AG09309 (cell line): ENCODE data around the gene OSBPL10.

Source experiments
- DNase-seq: peaks from one replicate; pipeline ENCODE4 v3.0.0-alpha.2; 2010; ENCODE audit warnings: low read depth
- H3K4me3 ChIP-seq: 2 replicates; pipeline ENCODE4 v1.5.1; 2011; ENCODE audit warnings: mild to moderate bottlenecking, low read depth, low read length, moderate library complexity; ENCODE audit not compliant: control insufficient read depth
- TF ChIP-seq, protein P1 (sequence below): IDR thresholded peaks from 2 replicates; pipeline ENCODE4 v1.5.1; 2011; ENCODE audit warnings: mild to moderate bottlenecking, low read depth, low read length, inconsistent platforms; ENCODE audit not compliant: insufficient read depth, control insufficient read depth; ENCODE audit errors: missing control alignments

The OSBPL10 gene

DNA sequence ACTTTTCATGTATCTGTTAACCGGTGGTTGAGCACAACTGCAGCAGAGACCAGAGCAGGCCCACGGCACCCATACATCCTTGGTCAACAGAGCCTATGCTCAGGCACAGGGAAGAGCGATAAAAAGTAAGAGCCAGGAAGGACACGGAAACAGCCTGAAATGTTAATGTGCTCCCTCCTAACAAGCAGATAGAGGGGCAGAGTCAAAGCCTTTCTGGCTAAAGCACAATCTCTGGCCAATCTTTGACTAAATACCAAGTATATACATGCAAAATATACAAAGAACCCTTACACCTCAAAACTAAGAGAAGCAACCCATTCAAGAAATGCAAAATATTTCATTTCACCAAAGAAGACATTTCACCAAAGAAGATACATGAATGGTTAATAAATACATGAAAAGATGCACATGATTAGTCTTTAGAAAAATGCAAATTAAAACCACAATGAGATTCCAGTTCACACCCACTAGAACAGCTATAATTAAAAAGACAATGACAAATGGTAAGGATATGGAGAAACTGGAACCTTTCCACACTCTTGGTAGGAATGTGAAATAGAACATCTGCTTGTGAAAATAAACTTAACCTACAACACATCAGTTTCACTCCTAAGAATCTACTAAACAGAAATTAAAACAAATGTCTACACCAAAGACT, 88.0 kb downstream of the OSBPL10 start:
- H3K4me3 ChIP-seq, result no peak overlapping the region
- DNase-seq, result no peak
- TF ChIP-seq, protein P1, sequence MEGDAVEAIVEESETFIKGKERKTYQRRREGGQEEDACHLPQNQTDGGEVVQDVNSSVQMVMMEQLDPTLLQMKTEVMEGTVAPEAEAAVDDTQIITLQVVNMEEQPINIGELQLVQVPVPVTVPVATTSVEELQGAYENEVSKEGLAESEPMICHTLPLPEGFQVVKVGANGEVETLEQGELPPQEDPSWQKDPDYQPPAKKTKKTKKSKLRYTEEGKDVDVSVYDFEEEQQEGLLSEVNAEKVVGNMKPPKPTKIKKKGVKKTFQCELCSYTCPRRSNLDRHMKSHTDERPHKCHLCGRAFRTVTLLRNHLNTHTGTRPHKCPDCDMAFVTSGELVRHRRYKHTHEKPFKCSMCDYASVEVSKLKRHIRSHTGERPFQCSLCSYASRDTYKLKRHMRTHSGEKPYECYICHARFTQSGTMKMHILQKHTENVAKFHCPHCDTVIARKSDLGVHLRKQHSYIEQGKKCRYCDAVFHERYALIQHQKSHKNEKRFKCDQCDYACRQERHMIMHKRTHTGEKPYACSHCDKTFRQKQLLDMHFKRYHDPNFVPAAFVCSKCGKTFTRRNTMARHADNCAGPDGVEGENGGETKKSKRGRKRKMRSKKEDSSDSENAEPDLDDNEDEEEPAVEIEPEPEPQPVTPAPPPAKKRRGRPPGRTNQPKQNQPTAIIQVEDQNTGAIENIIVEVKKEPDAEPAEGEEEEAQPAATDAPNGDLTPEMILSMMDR, result no peak

DNA sequence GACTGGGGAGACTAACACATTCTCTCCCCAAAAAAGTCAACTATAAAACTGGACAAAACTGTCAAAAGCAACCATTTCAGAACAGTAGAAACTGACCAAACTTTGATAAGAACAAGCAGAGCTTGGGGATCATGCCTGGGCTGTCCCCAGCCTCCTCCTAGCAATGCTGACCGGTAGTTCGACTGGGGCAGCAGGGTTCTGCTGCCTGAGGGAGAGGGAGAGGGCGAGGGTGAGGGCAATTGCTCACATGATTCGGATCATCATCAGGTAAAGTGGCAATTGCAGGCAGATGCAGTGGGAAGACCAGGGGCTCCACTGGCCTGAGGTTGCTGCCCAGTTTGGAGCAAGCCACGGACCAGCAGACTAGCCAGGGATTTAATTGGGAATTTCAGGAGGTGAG, 88.6 kb downstream of the OSBPL10 start:
- TF ChIP-seq, protein P1, result no peak
- H3K4me3 ChIP-seq, result no peak overlapping the region
- DNase-seq, result no peak

DNA sequence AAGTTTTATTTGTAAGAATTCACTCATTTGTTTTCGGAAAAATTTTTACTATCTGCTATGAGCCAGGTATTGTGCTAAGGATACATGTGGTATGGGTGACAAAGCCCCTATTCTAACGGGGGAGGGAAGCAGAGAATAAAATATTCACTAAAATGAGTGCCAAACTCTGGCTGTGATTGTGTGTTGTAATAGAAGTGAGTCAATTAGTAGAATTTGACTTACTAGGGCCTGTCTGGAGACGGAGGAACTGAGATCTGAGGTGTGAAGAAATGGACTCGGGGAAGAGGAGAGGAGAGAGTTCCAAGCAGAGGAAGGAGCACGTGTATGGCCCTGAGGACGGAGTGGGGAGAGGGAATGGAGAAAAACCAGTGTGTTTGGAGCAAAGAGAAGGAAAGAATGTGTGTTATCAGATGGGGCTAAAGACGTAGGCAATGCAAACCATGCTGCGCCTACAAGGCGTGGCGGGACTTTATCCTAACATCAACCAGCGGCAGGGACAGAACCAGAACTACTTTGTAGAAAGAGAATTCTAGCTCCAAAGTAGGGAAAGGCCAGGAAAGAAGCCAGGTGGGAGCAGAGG, 89.1 kb downstream of the OSBPL10 start:
- no peak for DNase-seq
- TF ChIP-seq, protein P1, result no peak
- no peak overlapping the region for H3K4me3 ChIP-seq

DNA sequence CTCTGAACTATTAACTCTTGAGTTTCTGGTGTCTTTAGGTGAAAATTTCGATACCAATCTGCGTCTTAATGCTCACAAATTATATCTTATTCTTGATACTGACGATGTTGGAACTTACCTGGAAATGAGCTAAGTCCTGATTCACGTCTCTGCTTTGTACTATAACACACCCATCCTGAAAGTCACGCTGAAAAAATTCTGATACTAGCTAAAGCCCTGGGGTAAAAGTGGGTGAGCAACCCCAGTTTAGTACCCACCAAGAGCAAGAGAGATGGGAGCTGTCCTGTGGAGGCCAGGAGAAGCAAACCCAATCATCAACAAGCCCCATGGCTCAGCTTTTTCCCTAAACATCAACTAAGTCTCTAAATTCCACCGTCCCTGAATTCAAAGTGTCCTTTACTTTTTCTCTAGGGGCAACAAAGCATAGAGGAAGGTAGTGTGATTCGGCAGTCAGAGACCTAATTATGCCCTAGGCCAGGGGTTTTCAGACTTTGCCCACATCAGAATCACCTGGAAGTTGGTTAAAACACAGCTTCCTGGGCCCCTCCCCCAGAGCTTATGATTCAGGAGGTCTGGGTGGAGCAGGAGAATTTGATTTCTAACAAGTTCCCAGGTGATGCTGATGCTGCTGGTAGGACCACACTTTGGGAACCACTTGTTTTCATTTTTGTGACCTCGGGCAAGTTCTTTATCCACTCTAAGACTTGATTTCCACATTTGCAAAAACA, 90.2 kb downstream of the OSBPL10 start:
- DNase-seq, result no peak
- no peak overlapping the region for H3K4me3 ChIP-seq
- TF ChIP-seq, protein P1, result no peak

DNA sequence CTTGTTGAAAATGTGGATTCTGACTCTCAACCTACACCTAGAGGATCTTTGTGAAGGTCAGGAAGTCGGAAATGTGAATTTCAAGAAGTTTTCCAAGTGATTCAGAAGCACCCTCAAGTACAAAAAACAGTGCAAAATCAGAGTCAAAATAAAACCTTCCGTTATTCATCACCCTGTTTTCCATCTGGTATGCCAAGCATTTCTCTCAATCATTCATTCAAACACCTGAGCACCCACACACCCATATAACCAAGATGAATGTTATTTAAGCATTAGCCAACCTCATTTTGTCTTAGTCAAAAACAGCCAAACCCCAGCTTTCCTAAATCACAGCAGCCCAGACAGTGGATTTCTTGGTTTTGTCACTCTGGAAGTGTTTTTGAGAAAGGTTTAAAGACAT, 91.1 kb downstream of the OSBPL10 start:
- H3K4me3 ChIP-seq, result no peak overlapping the region
- DNase-seq, result no peak
- TF ChIP-seq, protein P1, result no peak

DNA sequence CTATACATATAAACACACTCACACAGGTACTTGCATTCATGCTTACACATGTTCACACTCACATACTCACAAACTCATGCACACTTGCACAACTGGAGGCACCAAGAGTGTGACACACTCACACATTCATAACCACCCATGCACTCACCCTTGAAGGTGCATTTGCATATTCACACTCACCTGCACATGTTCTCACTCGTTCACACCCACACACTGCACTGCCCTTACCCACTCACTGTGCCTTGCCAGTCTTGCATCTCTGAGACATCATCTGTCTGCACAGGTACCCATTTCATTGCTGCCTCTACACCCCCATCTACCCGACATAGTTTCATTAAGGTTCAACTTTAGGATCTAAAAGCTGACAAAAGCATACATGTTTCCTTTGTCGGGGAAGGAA, 95.8 kb downstream of the OSBPL10 start:
- no peak overlapping the region for H3K4me3 ChIP-seq
- DNase-seq, result no peak
- TF ChIP-seq, protein P1, result no peak
